H1 (cell line): ENCODE measurements around the gene PEX26. TPM values are rescaled to one million over a fixed set of nuclear protein-coding genes. Genes with fewer than 3 reads are reported as not detected.

Source experiments
- CTCF ChIA-PET: fragments of 300-600 bp; sonication (Branson Sonifier 250); formaldehyde crosslinking; loops from one replicate; lab custom pipeline; 2021; ENCODE audit not compliant: partially characterized antibody; lab: Charles Lee
- POLR2A ChIA-PET: fragments of 300-600 bp; sonication (Branson Sonifier 250); formaldehyde crosslinking; loops from one replicate; lab custom pipeline; 2021; ENCODE audit warnings: inconsistent platforms; ENCODE audit not compliant: partially characterized antibody; lab: Charles Lee
- DNase-seq, 2 experiments: peaks; one replicate each; pipeline versions ENCODE4 v3.0.0 to v3.0.0-alpha.2; 2010 to 2022; ENCODE audit warnings: low spot score in 2 of 2, low read depth in 1 of 2, mixed read lengths in 1 of 2
- FAIRE-seq: peaks from 2 replicates; lab custom pipeline; 2011; peaks lifted over from hg19 to GRCh38; lab: Jason Lieb, UNC
- H2AFZ ChIP-seq: 2 replicates; pipeline ENCODE4 v1.8.1; 2012; ENCODE audit warnings: low read length, inconsistent platforms
- H2AK5ac ChIP-seq: 2 replicates; pipeline ENCODE4 v1.6.1; 2013; ENCODE audit warnings: low read depth, low read length
- H2BK120ac ChIP-seq: replicated peaks from 2 replicates; pipeline ENCODE3; 2013; ENCODE audit warnings: low read depth, low read length, inconsistent platforms
- H2BK12ac ChIP-seq: 2 replicates; pipeline ENCODE4 v1.6.1; 2013; ENCODE audit warnings: low read depth, low read length
- H2BK15ac ChIP-seq: 2 replicates; pipeline ENCODE4 v1.6.1; 2013; ENCODE audit warnings: low read length
- H2BK20ac ChIP-seq: 2 replicates; pipeline ENCODE4 v1.6.1; 2013; ENCODE audit warnings: low read length
- H2BK5ac ChIP-seq: 2 replicates; pipeline ENCODE4 v1.6.1; 2013; ENCODE audit warnings: low read depth, low read length
- H3K14ac ChIP-seq: 2 replicates; pipeline ENCODE4 v1.6.1; 2013; ENCODE audit warnings: inconsistent platforms; ENCODE audit not compliant: insufficient read length
- H3K18ac ChIP-seq: 2 replicates; pipeline ENCODE4 v1.6.1; 2013; ENCODE audit warnings: low read length; ENCODE audit errors: extremely low read depth
- H3K23ac ChIP-seq: 2 replicates; pipeline ENCODE4 v1.6.1; 2013; ENCODE audit warnings: inconsistent platforms; ENCODE audit not compliant: insufficient read length
- H3K23me2 ChIP-seq: 2 replicates; pipeline ENCODE4 v1.6.1; 2013; ENCODE audit warnings: low read depth, low read length
- H3K27ac ChIP-seq: 2 replicates; pipeline ENCODE4 v1.6.1; 2011; ENCODE audit warnings: low read depth, low read length, inconsistent platforms
- H3K27me3 ChIP-seq, 4 experiments: replicated peaks in 1 of 4; 1 replicate in 1 of 4; 2 replicates in 3 of 4; pipeline versions ENCODE4 v1.6.1 to v1.8.1; 2011 to 2013; ENCODE audit warnings: low read length in 3 of 4, mild to moderate bottlenecking in 3 of 4, inconsistent platforms in 2 of 4, mixed read lengths in 2 of 4, moderate library complexity in 1 of 4; ENCODE audit not compliant: control insufficient read depth in 3 of 4, insufficient read depth in 3 of 4; ENCODE audit errors: extremely low read depth in 1 of 4
- H3K36me3 ChIP-seq, 4 experiments: 2 replicates each; pipeline versions ENCODE4 v1.6.1 to v1.8.1; 2011 to 2013; ENCODE audit warnings: mild to moderate bottlenecking in 4 of 4, low read length in 3 of 4, moderate library complexity in 2 of 4, control low read depth in 1 of 4, inconsistent platforms in 1 of 4; ENCODE audit not compliant: insufficient read depth in 4 of 4, control insufficient read depth in 2 of 4
- H3K4ac ChIP-seq: replicated peaks from 2 replicates; pipeline ENCODE3; 2013; ENCODE audit warnings: low read length, low read depth, mixed read lengths, inconsistent platforms; ENCODE audit not compliant: insufficient read length
- H3K4me1 ChIP-seq, 4 experiments: replicated peaks in 1 of 4; 1 replicate in 1 of 4; 2 replicates in 3 of 4; pipeline versions ENCODE4 v1.6.1 to v1.8.1; 2011 to 2013; ENCODE audit warnings: low read length in 3 of 4, inconsistent platforms in 2 of 4, mixed read lengths in 1 of 4; ENCODE audit not compliant: insufficient read depth in 4 of 4, control insufficient read depth in 3 of 4
- H3K4me2 ChIP-seq, 2 experiments: 2 replicates each; pipeline versions ENCODE4 v1.6.1 to v1.8.1; 2011 to 2013; ENCODE audit warnings: low read depth in 2 of 2, low read length in 2 of 2, control low read depth in 1 of 2, inconsistent platforms in 1 of 2, mild to moderate bottlenecking in 1 of 2; ENCODE audit not compliant: insufficient read depth in 1 of 2
- H3K4me3 ChIP-seq, 4 experiments: fragments of 200-600, 300-600 bp in 1 of 4; sonication (generic), shearing (Covaris generic), sonication (Bioruptor Twin) in 1 of 4; 2 replicates each; pipeline versions ENCODE4 v1.5.1 to v1.8.1; 2011 to 2016; ENCODE audit warnings: low read length in 4 of 4, low read depth in 3 of 4, control low read depth in 2 of 4, inconsistent platforms in 2 of 4, mild to moderate bottlenecking in 2 of 4, mixed read lengths in 1 of 4, moderate library complexity in 1 of 4; ENCODE audit not compliant: insufficient read depth in 2 of 4; ENCODE audit errors: extremely low read depth in 1 of 4
- H3K56ac ChIP-seq: replicated peaks from 2 replicates; pipeline ENCODE3; 2013; ENCODE audit warnings: low read depth, mild to moderate bottlenecking, mixed read lengths, low read length, inconsistent platforms; ENCODE audit not compliant: insufficient read length
- H3K79me1 ChIP-seq: 2 replicates; pipeline ENCODE4 v1.6.1; 2013; ENCODE audit warnings: low read depth, low read length, control low read depth
- H3K79me2 ChIP-seq, 2 experiments: 2 replicates each; pipeline versions ENCODE4 v1.6.1 to v1.8.1; 2012 to 2013; ENCODE audit warnings: low read length in 2 of 2, mild to moderate bottlenecking in 2 of 2, inconsistent platforms in 1 of 2; ENCODE audit not compliant: insufficient read depth in 2 of 2, control insufficient read depth in 1 of 2
- H3K9ac ChIP-seq, 4 experiments: replicated peaks in 1 of 4; 1 replicate in 1 of 4; 2 replicates in 3 of 4; pipeline versions ENCODE4 v1.6.1 to v1.8.1; 2011 to 2013; ENCODE audit warnings: low read depth in 3 of 4, low read length in 3 of 4, control low read depth in 2 of 4, mild to moderate bottlenecking in 2 of 4, moderate library complexity in 2 of 4, inconsistent platforms in 1 of 4; ENCODE audit errors: extremely low read depth in 1 of 4
- H3K9me3 ChIP-seq, 2 experiments: 2 replicates each; pipeline versions ENCODE4 v1.6.1 to v1.8.1; 2012 to 2013; ENCODE audit warnings: mild to moderate bottlenecking in 2 of 2, moderate library complexity in 2 of 2, control low read depth in 1 of 2, inconsistent platforms in 1 of 2, low read depth in 1 of 2, low read length in 1 of 2, mixed read lengths in 1 of 2; ENCODE audit not compliant: insufficient read depth in 2 of 2
- H4K20me1 ChIP-seq, 2 experiments: replicated peaks in 1 of 2; 2 replicates each; pipeline versions ENCODE3 to v1.8.1; 2011 to 2013; ENCODE audit warnings: inconsistent platforms in 2 of 2, low read length in 2 of 2, mild to moderate bottlenecking in 1 of 2; ENCODE audit not compliant: insufficient read depth in 2 of 2, control insufficient read depth in 1 of 2
- H4K5ac ChIP-seq: 2 replicates; pipeline ENCODE4 v1.6.1; 2013; ENCODE audit warnings: low read length, low read depth, mixed read lengths, inconsistent platforms; ENCODE audit not compliant: insufficient read length
- H4K8ac ChIP-seq: 2 replicates; pipeline ENCODE4 v1.8.0; 2013; ENCODE audit warnings: mild to moderate bottlenecking, moderate library complexity, low read length, inconsistent platforms; ENCODE audit not compliant: insufficient read depth; ENCODE audit errors: extremely low read depth
- H4K91ac ChIP-seq: replicated peaks from 2 replicates; pipeline ENCODE3; 2013; ENCODE audit warnings: low read length, mixed read lengths, inconsistent platforms; ENCODE audit not compliant: insufficient read length
- BRCA1 ChIP-seq: IDR thresholded peaks from 2 replicates; pipeline ENCODE4 v1.6.1; 2012; ENCODE audit warnings: low read depth, low read length, improper control_type of control experiment
- CREB1 ChIP-seq: IDR thresholded peaks from 2 replicates; pipeline ENCODE4 v1.6.1; 2012; ENCODE audit warnings: inconsistent platforms
- CTBP2 ChIP-seq: IDR thresholded peaks from 2 replicates; pipeline ENCODE4 v1.7.0; 2011; ENCODE audit warnings: borderline replicate concordance, mild to moderate bottlenecking, moderate library complexity, mixed read lengths, low read length; ENCODE audit not compliant: insufficient read depth, insufficient read length
- EP300 ChIP-seq, 2 experiments: IDR thresholded peaks; 1 replicate in 1 of 2; 2 replicates in 1 of 2; pipeline ENCODE4 v1.6.1; 2011 to 2012; ENCODE audit warnings: low read depth in 2 of 2, low read length in 2 of 2, mild to moderate bottlenecking in 2 of 2, borderline replicate concordance in 1 of 2, inconsistent platforms in 1 of 2, moderate library complexity in 1 of 2
- GABPA ChIP-seq: IDR thresholded peaks from 2 replicates; pipeline ENCODE4 v1.6.1; 2011; ENCODE audit warnings: mild to moderate bottlenecking, low read length, moderate library complexity, borderline replicate concordance; ENCODE audit not compliant: insufficient read depth
- JUND ChIP-seq: IDR thresholded peaks from 2 replicates; pipeline ENCODE4 v1.6.1; 2011; ENCODE audit warnings: mild to moderate bottlenecking, improper control_type of control experiment, low read length
- KDM1A ChIP-seq: fragments of 200-600, 300-600 bp; sonication (generic); IDR thresholded peaks from 2 replicates; pipeline ENCODE4 v1.7.1; 2016; ENCODE audit warnings: mild to moderate bottlenecking, low read length, borderline replicate concordance
- KDM5A ChIP-seq: fragments of 200-600 bp; IDR thresholded peaks from 2 replicates; pipeline ENCODE4 v1.7.1; 2012; ENCODE audit warnings: mild to moderate bottlenecking, low read length, inconsistent platforms, mixed read lengths
- NRF1 ChIP-seq: IDR thresholded peaks from 2 replicates; pipeline ENCODE4 v1.6.1; 2011; ENCODE audit warnings: mild to moderate bottlenecking, low read depth, low read length, improper control_type of control experiment
- WGBS, 2 experiments: shearing (Covaris generic) in 1 of 2; methylation state at CpG; one replicate each; pipeline versions ENCODE4 v1.1.6 to v1.1.7; 2013 to 2015; ENCODE audit warnings: low lambda C conversion rate in 2 of 2, mixed read lengths in 2 of 2, inconsistent platforms in 1 of 2, low coverage in 1 of 2, missing lambda C conversion rate in 1 of 2; ENCODE audit not compliant: insufficient replicate concordance in 2 of 2, insufficient coverage in 1 of 2, insufficient read length in 1 of 2; ENCODE audit errors: extremely low coverage in 1 of 2, missing lambda C conversion rate in 1 of 2; 5-methylcytosine and 5-hydroxymethylcytosine counted together
- polyA plus RNA-seq, 7 experiments: library from polyadenylated mRNA; depleted of rRNA in 3 of 7; stranded (reverse) in 5 of 7; unstranded in 2 of 7; fragments of >200 nt in 5 of 7; fragments of 200-250 nt in 2 of 7; gene quantifications; 1 replicate in 5 of 7; 2 replicates in 1 of 7; 4 replicates in 1 of 7; pipeline versions ENCODE4 v1.2.1 to v1.2.3, GENCODE V29; 2011 to 2013; ENCODE audit warnings: missing spikeins in 2 of 7, mixed read lengths in 2 of 7
- total RNA-seq: library from RNA; stranded (reverse); fragmentation: NEBNext Ultra II Directional; extraction: Animal tissue kit (Norgen Biotek cat#: 25700); gene quantifications from 2 replicates; pipeline ENCODE4 v1.2.1, GENCODE V29; 2021
- TF ChIP-seq, protein P1 (sequence below): IDR thresholded peaks from 2 replicates; pipeline ENCODE4 v1.6.1; 2012; ENCODE audit warnings: inconsistent platforms

Gene PEX26
- total and polyA plus RNA-seq, 2 of the 8 experiments (the other 6 are each of a cell fraction or from before 2014, with no cell fraction given) = 33.1 to 49.0 TPM

DNA sequence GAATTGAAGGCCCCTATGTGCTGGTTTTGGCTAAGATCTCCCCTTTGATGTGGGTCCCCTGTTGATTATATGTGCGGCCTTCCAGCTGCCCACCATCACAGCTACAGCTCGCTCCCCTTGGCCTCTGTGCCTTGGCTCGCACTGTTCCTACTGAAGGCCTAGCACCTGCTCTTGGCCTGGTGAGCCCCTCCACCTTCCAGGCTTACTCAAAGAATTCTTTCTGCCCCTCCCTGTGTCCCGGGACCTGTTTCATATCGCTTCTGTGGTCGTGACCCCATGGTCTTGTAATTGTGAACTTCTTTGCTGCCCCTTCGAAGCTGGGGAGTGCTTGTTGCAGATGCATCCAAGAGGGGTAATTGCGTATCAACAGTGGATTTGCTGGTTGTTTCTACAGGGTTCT, 12.5 kb downstream of the PEX26 start:
- TF ChIP-seq BRCA1 (no peak), CREB1 (no peak), EP300 (IDR thresholded peaks at IDR 0.05; ENCODE audit: borderline replicate concordance in 1 of 2, low read depth in 2 of 2, low read length in 2 of 2) (no peak), KDM5A (no peak), KDM1A (no peak), CTBP2 (no peak), GABPA (no peak), NRF1 (no peak), JUND (no peak)
- TF ChIP-seq, protein P1, sequence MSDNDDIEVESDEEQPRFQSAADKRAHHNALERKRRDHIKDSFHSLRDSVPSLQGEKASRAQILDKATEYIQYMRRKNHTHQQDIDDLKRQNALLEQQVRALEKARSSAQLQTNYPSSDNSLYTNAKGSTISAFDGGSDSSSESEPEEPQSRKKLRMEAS = no peak
- Histone ChIP-seq H3K36me3 (peaks cover 4 to 30% (median 20%) of the 10 kb centered on the region in 4 experiments; a peak in 6 of 8 replicates), H2BK120ac (no peak overlapping the region), H3K18ac (no peak overlapping the region), H4K8ac (no peak overlapping the region), H3K14ac (no peak overlapping the region), H3K79me2 (no peaks in the 10 kb centered on the region), H4K5ac (no peak overlapping the region), H3K79me1 (no peaks in the 10 kb centered on the region), H3K27ac (no peak overlapping the region), H2BK15ac (no peak overlapping the region), H4K91ac (no peak overlapping the region), H2AK5ac (no peak overlapping the region), H2BK12ac (no peak overlapping the region), H3K23me2 (no peaks in the 10 kb centered on the region), H3K4me3 (no peak overlapping the region), H3K4me2 (no peak overlapping the region), H3K56ac (no peak overlapping the region), H4K20me1 (peaks cover 0 to 7% of the 10 kb centered on the region in 2 experiments), H3K23ac (no peak overlapping the region), H3K4ac (no peak overlapping the region), H2BK5ac (no peak overlapping the region), H3K9me3 (no peaks in the 10 kb centered on the region), H2AFZ (no peak overlapping the region), H3K4me1 (no peaks in the 10 kb centered on the region), H2BK20ac (no peak overlapping the region), H3K9ac (no peak overlapping the region), H3K27me3 (no peaks in the 10 kb centered on the region)
- no peak for FAIRE-seq
- CTCF ChIA-PET = interaction anchor here (3.8 kb wide), 1 partner anchor 11 kb away, joined by 16 read pairs; the partner anchor contains the start of gene PEX26
- no peak for DNase-seq
- WGBS, 2 experiments = 94% methylated on average over 8 of the region's 8 CpGs; no CpG with 5 or more reads in 1 of the 2 experiments
- POLR2A ChIA-PET = interaction anchor here (1.0 to 3.8 kb wide), 2 partner anchors 11 to 23 kb away, joined by 3 to 11 read pairs; no protein-coding TSS in a partner anchor
